Astrocyte of the spinal cord (primary cell): ENCODE measurements around the gene ITGA6.

Source experiments
- DNase-seq: peaks from one replicate; pipeline ENCODE4 v3.0.0; 2011; ENCODE audit warnings: low read depth, low spot score
- H3K4me3 ChIP-seq: 2 replicates; pipeline ENCODE4 v1.5.1; 2011; ENCODE audit warnings: low read depth, mild to moderate bottlenecking, low read length, moderate library complexity
- in situ Hi-C: cut with HindIII; loops from 2 replicates; pipeline ENCODE4 v1.10.0; 2017; ENCODE audit warnings: low sequenced_read_pairs
- TF ChIP-seq, protein P1 (sequence below): IDR thresholded peaks from 2 replicates; pipeline ENCODE4 v1.5.1; 2012; ENCODE audit warnings: low read depth, mild to moderate bottlenecking, low read length, inconsistent platforms

The ITGA6 gene

DNA sequence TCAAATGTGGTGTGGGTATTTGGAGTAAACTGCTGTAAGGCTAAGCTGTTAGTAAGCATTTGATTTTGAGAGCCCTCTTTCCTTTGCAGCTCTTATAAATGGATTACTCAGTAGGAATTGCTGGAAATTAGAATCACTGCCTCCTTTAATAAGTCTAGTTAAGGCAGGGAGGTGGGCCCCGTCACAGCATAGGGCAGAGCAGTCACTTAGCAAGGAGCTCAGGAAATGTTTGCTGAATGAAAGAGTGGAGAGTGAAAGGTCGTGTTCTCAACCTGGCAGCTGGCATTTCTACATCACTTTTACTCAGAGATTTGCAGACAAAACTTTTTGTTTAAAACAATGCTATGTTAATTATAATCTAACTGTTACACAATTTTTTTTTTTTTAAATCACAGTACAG is 25.5 kb downstream of the ITGA6 start:
- no peak for DNase-seq
- TF ChIP-seq, protein P1, sequence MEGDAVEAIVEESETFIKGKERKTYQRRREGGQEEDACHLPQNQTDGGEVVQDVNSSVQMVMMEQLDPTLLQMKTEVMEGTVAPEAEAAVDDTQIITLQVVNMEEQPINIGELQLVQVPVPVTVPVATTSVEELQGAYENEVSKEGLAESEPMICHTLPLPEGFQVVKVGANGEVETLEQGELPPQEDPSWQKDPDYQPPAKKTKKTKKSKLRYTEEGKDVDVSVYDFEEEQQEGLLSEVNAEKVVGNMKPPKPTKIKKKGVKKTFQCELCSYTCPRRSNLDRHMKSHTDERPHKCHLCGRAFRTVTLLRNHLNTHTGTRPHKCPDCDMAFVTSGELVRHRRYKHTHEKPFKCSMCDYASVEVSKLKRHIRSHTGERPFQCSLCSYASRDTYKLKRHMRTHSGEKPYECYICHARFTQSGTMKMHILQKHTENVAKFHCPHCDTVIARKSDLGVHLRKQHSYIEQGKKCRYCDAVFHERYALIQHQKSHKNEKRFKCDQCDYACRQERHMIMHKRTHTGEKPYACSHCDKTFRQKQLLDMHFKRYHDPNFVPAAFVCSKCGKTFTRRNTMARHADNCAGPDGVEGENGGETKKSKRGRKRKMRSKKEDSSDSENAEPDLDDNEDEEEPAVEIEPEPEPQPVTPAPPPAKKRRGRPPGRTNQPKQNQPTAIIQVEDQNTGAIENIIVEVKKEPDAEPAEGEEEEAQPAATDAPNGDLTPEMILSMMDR, result no peak
- in situ Hi-C loops, result no loop called here
- H3K4me3 ChIP-seq, result no peak overlapping the region

DNA sequence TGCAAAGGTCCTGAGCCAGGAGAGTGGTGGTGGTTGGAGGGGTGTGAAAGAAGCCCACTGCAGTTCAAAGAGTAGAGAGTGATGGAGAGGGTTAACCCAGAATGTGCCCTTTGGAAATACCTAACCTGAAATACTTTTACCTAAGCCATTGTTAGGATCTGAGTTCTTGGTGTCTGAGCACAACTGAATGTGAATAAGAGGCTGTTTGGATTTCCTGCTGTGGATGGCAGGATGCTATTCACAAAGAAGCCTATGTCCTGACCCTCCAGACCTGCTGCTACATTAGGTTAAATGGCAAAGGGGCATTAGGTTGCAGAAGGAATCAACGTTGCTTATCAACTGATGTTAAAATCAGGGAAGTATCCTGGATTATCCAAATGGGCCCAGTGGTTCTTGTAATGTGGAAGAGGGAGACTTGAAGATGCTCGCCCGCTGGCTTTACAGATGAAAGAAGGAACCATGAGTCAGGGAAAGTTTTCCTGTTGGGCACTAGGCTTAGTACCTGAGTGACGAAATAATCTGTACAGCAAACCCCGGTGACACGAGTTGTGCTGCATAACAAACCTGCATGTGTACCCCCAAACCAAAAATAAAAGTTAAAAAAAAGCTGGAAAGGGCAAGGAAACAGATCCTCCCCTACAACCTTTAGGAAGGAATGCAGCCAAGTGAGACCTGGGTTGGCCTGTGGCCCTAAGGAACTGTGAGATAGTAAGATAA is 27.2 kb downstream of the ITGA6 start:
- in situ Hi-C loops, result no loop called here
- TF ChIP-seq, protein P1, result no peak

DNA sequence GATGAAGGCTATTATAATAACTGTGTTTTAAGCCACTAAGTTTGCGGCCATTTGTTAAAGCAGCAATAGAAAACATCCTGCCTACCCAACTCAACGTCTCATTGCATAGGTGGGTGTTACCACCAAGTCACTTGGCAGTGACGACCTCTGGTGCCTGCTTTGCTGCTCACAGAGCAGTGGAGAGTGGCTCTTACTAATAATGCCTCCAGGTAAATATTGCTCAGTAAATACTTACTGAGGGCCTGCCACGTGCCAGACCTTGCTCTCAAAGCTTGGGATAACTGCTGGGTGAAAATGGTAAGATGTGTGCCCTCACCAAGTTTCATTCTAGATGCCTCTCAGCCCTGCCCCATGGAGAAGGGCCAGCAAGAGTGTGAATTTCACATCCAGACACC is 27.7 kb downstream of the ITGA6 start:
- in situ Hi-C loops, result no loop called here
- DNase-seq, result no peak
- no peak overlapping the region for H3K4me3 ChIP-seq
- TF ChIP-seq, protein P1, result no peak

More for the DNA sequence above, 27.2 kb downstream of the ITGA6 start:
- no peak overlapping the region for H3K4me3 ChIP-seq
- DNase-seq, result no peak

DNA sequence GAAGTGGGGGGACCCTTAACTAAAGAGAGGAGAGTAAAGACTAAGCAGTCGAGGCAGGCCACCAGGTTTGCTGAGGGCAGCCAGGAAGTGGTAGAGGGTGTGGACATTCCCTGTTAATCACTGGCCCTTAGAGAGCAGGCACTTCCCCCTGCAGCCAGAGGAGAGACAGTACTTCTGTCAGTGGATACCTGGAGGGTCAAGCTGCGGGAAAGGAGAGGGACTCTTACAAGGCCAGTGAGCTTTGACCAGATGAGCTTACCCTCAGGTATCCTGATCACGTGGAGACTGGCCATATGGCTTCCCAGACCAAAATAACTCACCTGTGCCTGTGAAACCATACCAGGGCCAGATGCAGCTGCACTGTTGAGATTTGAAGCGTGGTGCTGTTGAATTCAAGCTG is 28.6 kb downstream of the ITGA6 start:
- TF ChIP-seq, protein P1, result no peak
- no peak overlapping the region for H3K4me3 ChIP-seq
- no peak for DNase-seq
- in situ Hi-C loops, result no loop called here

DNA sequence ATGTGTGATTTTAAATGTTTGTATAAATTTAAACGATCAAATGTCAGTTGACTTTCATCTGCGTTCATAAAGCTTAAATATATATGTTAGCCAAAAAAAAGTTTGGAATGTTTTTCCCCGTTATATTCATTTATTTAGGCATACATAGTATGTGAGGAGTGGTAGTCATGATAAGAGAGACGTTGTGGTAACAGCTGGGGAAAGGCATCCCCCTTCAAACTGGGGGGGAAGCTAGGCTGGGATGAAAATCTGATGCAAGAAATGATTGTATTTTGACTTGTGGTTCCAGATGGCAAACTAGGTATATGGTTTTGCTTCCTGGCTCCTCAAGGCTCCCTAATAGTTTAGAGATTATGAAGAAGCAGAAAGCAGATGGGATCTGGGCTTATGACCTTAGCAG is 30.1 kb downstream of the ITGA6 start:
- DNase-seq, result no peak
- in situ Hi-C loops, result no loop called here
- H3K4me3 ChIP-seq, result no peak overlapping the region
- TF ChIP-seq, protein P1, result no peak

DNA sequence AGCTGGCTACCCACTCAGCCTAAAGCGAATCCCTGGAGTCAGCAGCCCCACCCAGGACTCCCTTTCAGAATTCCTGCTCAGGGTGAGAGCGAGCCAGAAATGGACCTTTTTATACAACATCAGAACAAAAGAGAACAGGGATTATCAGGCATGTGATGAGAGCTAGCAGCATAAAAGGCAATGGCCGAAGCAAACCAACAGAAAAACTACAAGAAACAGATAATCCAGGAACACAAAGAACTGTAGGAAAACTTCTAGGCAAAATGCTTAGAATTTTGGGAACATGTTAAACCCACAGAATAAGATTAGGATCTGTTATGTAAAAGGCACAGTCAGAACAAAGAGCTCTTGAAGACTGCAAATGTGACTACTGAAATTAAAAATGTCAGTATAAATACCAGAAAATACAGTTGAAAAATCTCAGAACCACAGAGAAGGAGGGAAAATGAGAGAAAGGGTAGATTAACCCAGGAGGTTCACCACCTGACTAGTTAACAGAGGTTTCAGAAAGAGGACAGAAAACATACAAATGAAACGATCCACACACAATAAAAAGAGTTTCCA is 31.3 kb downstream of the ITGA6 start:
- TF ChIP-seq, protein P1, result no peak
- DNase-seq, result no peak
- in situ Hi-C loops, result no loop called here
- H3K4me3 ChIP-seq, result no peak overlapping the region
